IMR-90 (cell line): ENCODE results near the gene CPSF4L. TPM values are rescaled to one million over a fixed set of nuclear protein-coding genes. Genes with fewer than 3 reads are reported as not detected.
A peak's percentile ranks its signal among the peaks of the same experiment; 100 is the strongest.

ENCODE experiments used
- ATAC-seq: fragments of 200-7000 bp; cut with Tn5 transposase; 2 replicates; pipeline ENCODE4 v1.9.1; 2020; ENCODE audit warnings: low read depth, mild to moderate bottlenecking, moderate library complexity
- BruUV-seq: library from RNA; stranded (reverse); fragments of 400-500 nt; replicated peaks from 2 replicates; lab custom pipeline; 2021; lab: Mats Ljungman, UMichigan
- CTCF ChIA-PET: fragments of 300-600 bp; formaldehyde crosslinking; extraction: SDS; loops from one replicate; lab custom pipeline; 2021; ENCODE audit warnings: antibody characterized with exemption; lab: Yijun Ruan, JAX
- POLR2A ChIA-PET: fragments of 300-600 bp; sonication (Branson Sonifier 250); formaldehyde crosslinking; loops from one replicate; lab custom pipeline; 2022; ENCODE audit warnings: antibody characterized with exemption; ENCODE audit not compliant: unreplicated experiment; lab: Charles Lee
- DNase-seq: peaks from one replicate; pipeline ENCODE4 v3.0.0; 2013
- H2AFZ ChIP-seq: replicated peaks from 2 replicates; pipeline ENCODE3; 2013; ENCODE audit warnings: low read length, mild to moderate bottlenecking; ENCODE audit not compliant: poor library complexity
- H2AK5ac ChIP-seq: 2 replicates; pipeline ENCODE4 v1.6.1; 2013; ENCODE audit warnings: low read depth, low read length, inconsistent platforms
- H2AK9ac ChIP-seq: replicated peaks from 2 replicates; pipeline ENCODE3; 2013; ENCODE audit warnings: mild to moderate bottlenecking, low read depth, low read length, moderate library complexity; ENCODE audit not compliant: poor library complexity
- H2BK120ac ChIP-seq: 2 replicates; pipeline ENCODE4 v1.6.1; 2013; ENCODE audit warnings: low read depth, low read length, inconsistent platforms
- H2BK15ac ChIP-seq: 3 replicates; pipeline ENCODE4 v1.6.1; 2013; ENCODE audit warnings: low read depth, low read length, inconsistent platforms
- H2BK20ac ChIP-seq: 2 replicates; pipeline ENCODE4 v1.6.1; 2013; ENCODE audit warnings: low read depth, mild to moderate bottlenecking, inconsistent platforms, low read length, moderate library complexity
- H2BK5ac ChIP-seq: 2 replicates; pipeline ENCODE4 v1.6.1; 2013; ENCODE audit warnings: mild to moderate bottlenecking, low read depth, low read length, inconsistent platforms; ENCODE audit not compliant: poor library complexity, severe bottlenecking
- H3K14ac ChIP-seq: replicated peaks from 2 replicates; pipeline ENCODE4 v1.6.1; 2013; ENCODE audit warnings: low read depth, low read length, inconsistent platforms
- H3K18ac ChIP-seq: 2 replicates; pipeline ENCODE4 v1.6.1; 2013; ENCODE audit warnings: low read depth, low read length, control low read depth
- H3K23ac ChIP-seq: 2 replicates; pipeline ENCODE4 v1.6.1; 2013; ENCODE audit warnings: low read depth, low read length, inconsistent platforms
- H3K27ac ChIP-seq: 2 replicates; pipeline ENCODE4 v1.5.1; 2013; ENCODE audit warnings: mild to moderate bottlenecking, control low read depth, low read length; ENCODE audit not compliant: insufficient read depth
- H3K27me3 ChIP-seq: 2 replicates; pipeline ENCODE4 v1.6.1; 2013; ENCODE audit warnings: low read length; ENCODE audit not compliant: control insufficient read depth, insufficient read depth
- H3K36me3 ChIP-seq: 2 replicates; pipeline ENCODE4 v1.6.1; 2013; ENCODE audit warnings: low read length, mixed read lengths; ENCODE audit not compliant: control insufficient read depth, insufficient read depth
- H3K4ac ChIP-seq: 2 replicates; pipeline ENCODE4 v1.6.1; 2013; ENCODE audit warnings: low read depth, low read length, inconsistent platforms
- H3K4me1 ChIP-seq: 2 replicates; pipeline ENCODE4 v1.6.1; 2013; ENCODE audit warnings: low read length, mixed read lengths; ENCODE audit not compliant: control insufficient read depth, insufficient read depth
- H3K4me2 ChIP-seq: 2 replicates; pipeline ENCODE4 v1.6.1; 2013; ENCODE audit warnings: low read depth, mild to moderate bottlenecking, control low read depth, low read length, moderate library complexity
- H3K4me3 ChIP-seq: 2 replicates; pipeline ENCODE4 v1.5.1; 2013; ENCODE audit warnings: low read depth, mild to moderate bottlenecking, control low read depth, low read length, moderate library complexity; ENCODE audit not compliant: insufficient read depth
- H3K56ac ChIP-seq: 2 replicates; pipeline ENCODE4 v1.6.1; 2013; ENCODE audit warnings: low read length, inconsistent platforms; ENCODE audit not compliant: insufficient read depth; ENCODE audit errors: extremely low read depth
- H3K79me1 ChIP-seq, 2 experiments: 2 replicates each; pipeline ENCODE4 v1.6.1; 2013; ENCODE audit warnings: low read length in 2 of 2, inconsistent platforms in 1 of 2, low read depth in 1 of 2
- H3K9ac ChIP-seq: 2 replicates; pipeline ENCODE4 v1.6.1; 2013; ENCODE audit warnings: low read depth, low read length, control low read depth
- H3K9me1 ChIP-seq: 2 replicates; pipeline ENCODE4 v1.6.1; 2013; ENCODE audit warnings: low read length, inconsistent platforms; ENCODE audit not compliant: insufficient read depth
- H3K9me3 ChIP-seq: 2 replicates; pipeline ENCODE4 v1.6.1; 2013; ENCODE audit warnings: low read length; ENCODE audit not compliant: control insufficient read depth, insufficient read depth
- H4K20me1 ChIP-seq: 2 replicates; pipeline ENCODE4 v1.6.1; 2013; ENCODE audit warnings: low read length, inconsistent platforms; ENCODE audit not compliant: insufficient read depth
- H4K5ac ChIP-seq: 2 replicates; pipeline ENCODE4 v1.6.1; 2013; ENCODE audit warnings: mild to moderate bottlenecking, low read depth, low read length, control low read depth
- H4K8ac ChIP-seq, 2 experiments: 2 replicates each; pipeline ENCODE4 v1.6.1; 2013; ENCODE audit warnings: low read depth in 2 of 2, low read length in 2 of 2, control low read depth in 1 of 2, inconsistent platforms in 1 of 2
- H4K91ac ChIP-seq: 2 replicates; pipeline ENCODE4 v1.6.1; 2013; ENCODE audit warnings: low read depth, low read length, inconsistent platforms; ENCODE audit not compliant: insufficient read depth
- BHLHE40 ChIP-seq: fragments of 150-350 bp; IDR thresholded peaks from 2 replicates; pipeline ENCODE4 v1.6.1; 2016; ENCODE audit warnings: mild to moderate bottlenecking, low read depth, low read length
- CEBPB ChIP-seq: IDR thresholded peaks from 2 replicates; pipeline ENCODE4 v1.6.1; 2012; ENCODE audit warnings: low read depth, low read length, improper control_type of control experiment
- CHD1 ChIP-seq: IDR thresholded peaks from 2 replicates; pipeline ENCODE4 v1.6.1; 2012; ENCODE audit warnings: low read depth, low read length, improper control_type of control experiment
- CTCF ChIP-seq: conservative IDR thresholded peaks from 2 replicates; pipeline ENCODE4 v1.5.1; 2012; ENCODE audit warnings: mild to moderate bottlenecking, low read depth, low read length, improper control_type of control experiment
- ELK1 ChIP-seq: fragments of 150-350 bp; IDR thresholded peaks from 2 replicates; pipeline ENCODE4 v1.6.1; 2016; ENCODE audit warnings: low read depth, mild to moderate bottlenecking, low read length, moderate library complexity, borderline replicate concordance
- FOS ChIP-seq: fragments of 150-350 bp; IDR thresholded peaks from 2 replicates; pipeline ENCODE4 v1.6.1; 2016; ENCODE audit warnings: low read depth, low read length
- MAFK ChIP-seq: IDR thresholded peaks from 2 replicates; pipeline ENCODE4 v1.6.1; 2012; ENCODE audit warnings: low read depth, low read length, improper control_type of control experiment
- MAZ ChIP-seq: IDR thresholded peaks from 2 replicates; pipeline ENCODE4 v1.6.1; 2012; ENCODE audit warnings: low read depth, mild to moderate bottlenecking, low read length, improper control_type of control experiment, moderate library complexity, borderline replicate concordance
- MXI1 ChIP-seq: IDR thresholded peaks from 2 replicates; pipeline ENCODE4 v1.6.1; 2012; ENCODE audit warnings: low read depth, mild to moderate bottlenecking, low read length, moderate library complexity, borderline replicate concordance
- NFE2L2 ChIP-seq: fragments of 150-350 bp; IDR thresholded peaks from 2 replicates; pipeline ENCODE4 v1.6.1; 2016; ENCODE audit warnings: low read depth, mild to moderate bottlenecking, low read length
- POLR2A ChIP-seq: IDR thresholded peaks from 2 replicates; pipeline ENCODE4 v1.6.1; 2012; ENCODE audit warnings: mild to moderate bottlenecking, low read depth, low read length
- RAD21 ChIP-seq: IDR thresholded peaks from 2 replicates; pipeline ENCODE4 v1.6.1; 2012; ENCODE audit warnings: low read length, improper control_type of control experiment
- RCOR1 ChIP-seq: IDR thresholded peaks from 2 replicates; pipeline ENCODE4 v1.6.1; 2012; ENCODE audit warnings: mild to moderate bottlenecking, low read length, improper control_type of control experiment; ENCODE audit not compliant: insufficient replicate concordance
- RFX5 ChIP-seq: IDR thresholded peaks from 2 replicates; pipeline ENCODE4 v1.8.0; 2012; ENCODE audit warnings: low read depth, mild to moderate bottlenecking, low read length, moderate library complexity
- SMC3 ChIP-seq: fragments of 150-350 bp; IDR thresholded peaks from 2 replicates; pipeline ENCODE4 v1.6.1; 2016; ENCODE audit warnings: low read depth, mild to moderate bottlenecking, antibody characterized with exemption, low read length, moderate library complexity
- USF2 ChIP-seq: fragments of 150-350 bp; IDR thresholded peaks from 2 replicates; pipeline ENCODE4 v1.6.1; 2017; ENCODE audit warnings: mild to moderate bottlenecking, antibody characterized with exemption, low read length, low read depth
- WGBS, 2 experiments: methylation state at CpG; one replicate each; pipeline versions ENCODE4 v1.1.5 to v1.1.7; 2013; ENCODE audit warnings: missing lambda C conversion rate in 2 of 2; ENCODE audit not compliant: insufficient read length in 1 of 2; ENCODE audit errors: extremely low coverage in 2 of 2; 5-methylcytosine and 5-hydroxymethylcytosine counted together
- dilution Hi-C: fragments of 300-500 bp; cut with HindIII; formaldehyde crosslinking; loops from one replicate; pipeline ENCODE4 v1.14.3; 2018; ENCODE audit warnings: low sequenced_read_pairs; ENCODE audit not compliant: unreplicated experiment
- in situ Hi-C: fragments of 300-500 bp; cut with MboI; formaldehyde crosslinking; loops from 3 replicates; pipeline ENCODE4 v1.14.3; 2019; ENCODE audit warnings: low sequenced_read_pairs, inconsistent platforms, mixed read lengths
- intact Hi-C: fragments of 100-400 bp; cut with micrococcal nuclease; formaldehyde crosslinking; loops from 2 replicates; pipeline ENCODE4 v1.10.0; 2022
- polyA plus RNA-seq, 3 experiments: library from polyadenylated mRNA; depleted of rRNA; stranded (reverse); fragments of >200 nt; gene quantifications; 2 replicates each; pipeline ENCODE4 v1.2.3, GENCODE V29; 2012; ENCODE audit warnings: low replicate concordance in 1 of 3
- total RNA-seq: library from RNA; depleted of rRNA; stranded (reverse); fragments of >200 nt; gene quantifications from 2 replicates; pipeline ENCODE4 v1.2.3, GENCODE V29; 2012

Gene CPSF4L
- total and polyA plus RNA-seq, 2 of the 4 experiments (the other 2 are of a cell fraction) = not detected

- no peaks in the 10 kb centered on the region for H3K9me3 ChIP-seq
- TF ChIP-seq SMC3 (no peak), BHLHE40 (no peak), RFX5 (no peak), MAFK (no peak), MAZ (no peak), FOS (no peak), NFE2L2 (no peak), MXI1 (no peak), POLR2A (no peak), USF2 (no peak), RCOR1 (no peak), CTCF (no peak), CEBPB (no peak), RAD21 (no peak), ELK1 (no peak), CHD1 (no peak)
- H3K79me1 ChIP-seq = peaks cover 31 to 84% of the 10 kb centered on the region in 2 experiments
- BruUV-seq = no TSS peak
- H3K27ac ChIP-seq = no peak overlapping the region
- H3K56ac ChIP-seq = no peak overlapping the region
- no peak overlapping the region for H4K5ac ChIP-seq
- H3K18ac ChIP-seq = no peak overlapping the region
- H2BK5ac ChIP-seq = no peak overlapping the region
- ATAC-seq (no peak), DNase-seq (no peak)
- no peak overlapping the region for H3K9ac ChIP-seq
- peaks cover 39% of the 10 kb centered on the region for H3K36me3 ChIP-seq
- H3K4ac ChIP-seq = no peak overlapping the region
- peaks cover 18% of the 10 kb centered on the region for H3K9me1 ChIP-seq
- no peak overlapping the region for H2AFZ ChIP-seq
- H2BK120ac ChIP-seq = no peak overlapping the region
- H3K4me3 ChIP-seq = no peak overlapping the region
- no peak overlapping the region; the same call in 1 of the 2 replicates for H3K14ac ChIP-seq
- no peak overlapping the region for H4K91ac ChIP-seq
- H3K23ac ChIP-seq = no peak overlapping the region
- H3K4me2 ChIP-seq = no peak overlapping the region
- 0 out of 2 replicates have a peak overlapping the region, but pooled peaks have one; percentile 14 for H2AK5ac ChIP-seq
- no peaks in the 10 kb centered on the region for H3K27me3 ChIP-seq
- peaks cover 58% of the 10 kb centered on the region for H4K20me1 ChIP-seq
- in situ Hi-C loops (no loop called here), dilution Hi-C loops (no loop called here), intact Hi-C loops (no loop called here)
- CTCF ChIA-PET = no interaction called here
- H3K4me1 ChIP-seq = peaks cover 18% of the 10 kb centered on the region
- no peak overlapping the region for H4K8ac ChIP-seq
- 87% methylated on average over 7 of the region's 20 CpGs; no CpG with 5 or more reads in 1 of the 2 experiments for WGBS, 2 experiments
- POLR2A ChIA-PET = no interaction called here
- no peak overlapping the region for H2BK15ac ChIP-seq
- H2AK9ac ChIP-seq = peak overlapping the region; percentile 30
- H2BK20ac ChIP-seq = no peak overlapping the region
Measured at GRCh38 chr17:73284906-73285602, 23.4 kb upstream of the CPSF4L start.
